Naive thymus-derived CD8-positive, alpha-beta T cell (primary cell): Measurements from ENCODE around the gene PHLDB2. TPM values are rescaled to one million over a fixed set of nuclear protein-coding genes. Genes with fewer than 3 reads are reported as not detected.
A peak's percentile ranks its signal among the peaks of the same experiment; 100 is the strongest.

Experiments used
- ATAC-seq, 2 donors: fragments of 150-1000 bp; cut with Tn5 transposase in 1 of 2; sonication (Bioruptor Pico), chemical (Tn5 transposase) in 1 of 2; 1 replicate in 1 of 2; 2 replicates in 1 of 2; pipeline ENCODE4 v1.10.0; 2021; ENCODE audit warnings: mild to moderate bottlenecking in 2 of 2, moderate library complexity in 2 of 2
- POLR2A ChIA-PET: fragments of 350-600 bp; sonication (Branson Sonifier 250); formaldehyde crosslinking; loops from one replicate; lab custom pipeline; 2021; ENCODE audit warnings: antibody characterized with exemption; lab: Charles Lee
- DNase-seq, 10 donors: peaks; one replicate each; pipeline versions ENCODE4 v3.0.0 to v3.0.0-alpha.2; 2020 to 2022
- H3K27ac Mint-ChIP-seq, 10 donors: one replicate each; pipeline ENCODE4 v1.8.0; 2020 to 2022; ENCODE audit warnings: mild to moderate bottlenecking in 10 of 10, mixed read lengths in 10 of 10, moderate library complexity in 4 of 10, inconsistent platforms in 1 of 10
- H3K27me3 Mint-ChIP-seq, 5 donors: one replicate each; pipeline ENCODE4 v1.8.0; 2021 to 2022; ENCODE audit warnings: mixed read lengths in 5 of 5
- H3K36me3 Mint-ChIP-seq, 3 donors: one replicate each; pipeline ENCODE4 v1.8.0; 2020 to 2022; ENCODE audit warnings: mixed read lengths in 3 of 3, mild to moderate bottlenecking in 2 of 3, inconsistent platforms in 1 of 3
- H3K4me1 Mint-ChIP-seq, 4 donors: one replicate each; pipeline ENCODE4 v1.8.0; 2021 to 2022; ENCODE audit warnings: mixed read lengths in 4 of 4
- H3K4me3 Mint-ChIP-seq, 10 donors: one replicate each; pipeline ENCODE4 v1.8.0; 2020 to 2022; ENCODE audit warnings: mild to moderate bottlenecking in 10 of 10, mixed read lengths in 10 of 10, moderate library complexity in 6 of 10, inconsistent platforms in 1 of 10
- H3K9me3 Mint-ChIP-seq, 9 donors: one replicate each; pipeline ENCODE4 v1.8.0; 2020 to 2022; ENCODE audit warnings: mixed read lengths in 9 of 9, mild to moderate bottlenecking in 3 of 9, inconsistent platforms in 1 of 9, moderate library complexity in 1 of 9
- polyA plus RNA-seq, 3 donors: library from polyadenylated mRNA; unstranded; fragments of 300-500 nt; fragmentation: Illumina TruSeq; gene quantifications; one replicate each; pipeline ENCODE4 v1.2.3, GENCODE V29; 2021
- total RNA-seq, 8 experiments: library from RNA in 2 of 8; stranded (reverse) in 2 of 8; gene quantifications; one replicate each; pipeline ENCODE4 v1.2.3 and lab custom pipeline; 2021 to 2026

The PHLDB2 gene
- total and polyA plus RNA-seq, 5 experiments from 2014 or later = 0.46 to 4.6 (median 2.1) TPM

DNA sequence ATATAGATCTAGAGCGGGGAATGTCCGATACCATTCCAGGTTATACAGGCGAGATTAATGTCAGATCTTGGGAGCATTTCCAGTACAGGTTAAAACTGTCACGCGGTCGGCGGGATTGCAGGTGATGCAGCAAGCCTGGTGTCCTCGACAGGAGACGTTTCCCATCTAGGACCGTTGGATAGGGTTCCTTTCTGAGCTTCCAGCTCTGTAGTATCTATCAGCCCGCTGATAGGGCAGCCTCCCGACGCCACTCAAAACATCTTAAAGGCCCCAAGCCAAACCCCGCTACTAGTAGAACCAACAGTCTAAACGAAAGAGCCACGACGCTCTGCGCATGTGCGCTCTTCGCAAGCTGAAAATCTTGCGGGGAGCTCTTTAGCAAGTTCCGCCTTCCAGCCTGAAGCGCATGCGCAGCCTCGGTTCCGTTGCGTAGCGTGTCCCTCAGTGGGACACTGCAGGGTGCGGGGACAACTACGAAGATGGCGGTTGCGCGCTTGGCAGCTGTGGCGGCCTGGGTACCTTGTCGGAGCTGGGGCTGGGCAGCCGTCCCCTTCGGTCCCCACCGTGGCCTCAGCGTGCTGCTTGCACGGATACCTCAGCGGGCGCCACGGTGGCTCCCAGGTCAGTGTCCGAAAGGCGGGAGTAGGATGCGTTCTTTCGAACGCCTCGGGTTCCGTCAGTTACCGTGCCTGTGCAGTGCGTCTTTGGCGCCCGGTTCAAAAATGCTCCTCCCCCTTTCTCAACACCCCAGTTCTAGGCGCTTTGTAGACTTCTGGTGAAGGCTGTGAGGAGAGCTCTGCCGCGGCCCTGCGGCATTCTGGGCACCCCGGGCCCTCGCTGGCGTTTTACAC lies 119.7 kb downstream of the PHLDB2 start, which contains the start of gene ABHD10:
TSS of gene ABHD10 (plus strand) at position 444 of the 851 bp plus-strand sequence. CDS start at position 480, 36 bp downstream.
- POLR2A ChIA-PET = interaction anchor here (0.7 to 2.3 kb wide), 17 partner anchors 10 to 388 kb away, joined by 3 to 14 read pairs (median 4); partner anchors contain the start of genes PHLDB2 and TAGLN3
- no peaks in the 10 kb centered on the region for H3K9me3 Mint-ChIP-seq
- H3K4me1 Mint-ChIP-seq = peaks cover 12 to 48% (median 43%) of the 10 kb centered on the region in 4 donors
- H3K27me3 Mint-ChIP-seq = no peaks in the 10 kb centered on the region
- peaks cover 0 to 9% (median 0%) of the 10 kb centered on the region in 3 donors for H3K36me3 Mint-ChIP-seq
- H3K4me3 Mint-ChIP-seq = peak within 1 kb of the TSS; percentile 90 to 96 (median 92)
- peak; percentile 95 for ATAC-seq
- peak; percentile 90 to 99 (median 94) for DNase-seq
- peak within 1 kb of the TSS; percentile 88 to 97 (median 94) for H3K27ac Mint-ChIP-seq

- Mint-ChIP-seq H3K27ac (peak overlapping the region; percentile 88 to 97 (median 94)), H3K9me3 (no peaks in the 10 kb centered on the region), H3K4me1 (peaks cover 14 to 54% (median 49%) of the 10 kb centered on the region in 4 donors), H3K4me3 (peak overlapping the region; percentile 90 to 96 (median 92)), H3K27me3 (no peaks in the 10 kb centered on the region), H3K36me3 (peaks cover 0 to 14% (median 0%) of the 10 kb centered on the region in 3 donors)
- ATAC-seq = no peak
- POLR2A ChIA-PET = interaction anchor here (0.7 to 2.3 kb wide), 16 partner anchors 9 to 369 kb away, joined by 3 to 14 read pairs (median 4); partner anchors contain the start of genes PHLDB2 and TAGLN3
- peak in 2 of 10 donors; percentile 26 to 34 for DNase-seq
Observed at GRCh38 chr3:111979434-111980038, 120.5 kb downstream of the PHLDB2 start.

DNA sequence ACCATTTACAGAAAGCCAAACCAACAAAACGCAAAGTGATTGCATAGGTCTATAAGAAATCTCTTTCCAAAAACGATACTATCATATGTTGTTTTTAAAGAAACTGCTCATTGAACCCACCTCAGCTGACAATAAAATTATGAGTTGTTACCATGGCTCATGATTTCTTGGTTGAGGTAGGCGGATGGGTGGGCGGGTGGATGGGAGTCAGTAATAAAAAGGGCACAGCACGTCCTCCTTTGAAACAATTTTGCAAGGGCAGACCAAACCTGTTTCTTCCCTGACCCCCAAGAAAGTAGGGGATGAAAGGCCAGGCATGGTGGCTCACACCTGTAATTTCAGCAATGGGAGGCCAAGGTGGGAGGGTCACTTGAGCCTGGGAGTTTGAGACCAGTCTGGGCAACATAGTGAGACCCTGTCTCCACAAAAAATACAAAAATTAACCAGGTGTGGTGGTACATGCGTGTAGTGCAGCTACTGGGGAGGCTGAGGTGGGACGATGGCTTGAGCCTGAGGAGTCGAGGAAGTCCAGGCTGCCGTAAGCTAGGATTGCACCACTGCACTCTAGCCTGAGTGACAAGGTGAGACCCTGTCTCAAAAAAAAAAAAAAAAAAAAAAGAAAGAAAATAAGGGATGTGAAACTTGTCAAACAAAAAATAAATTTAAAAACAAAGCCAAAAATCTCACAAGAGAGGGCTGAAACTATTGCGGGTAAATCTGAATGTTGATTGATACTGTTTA lies 121.8 kb downstream of the PHLDB2 start:
- H3K9me3 Mint-ChIP-seq = no peaks in the 10 kb centered on the region

GRCh38 chr3:111981457-111981763 lies 122.3 kb downstream of the PHLDB2 start:
- H3K4me1 Mint-ChIP-seq = peaks cover 25 to 68% (median 65%) of the 10 kb centered on the region in 4 donors
- peaks cover 0 to 28% (median 0%) of the 10 kb centered on the region in 3 donors for H3K36me3 Mint-ChIP-seq
- H3K9me3 Mint-ChIP-seq = no peaks in the 10 kb centered on the region
- POLR2A ChIA-PET = no interaction called here
- peak overlapping the region in 3 of 10 donors; percentile 3 to 28 (median 9) for H3K27ac Mint-ChIP-seq
- no peak for DNase-seq
- no peak for ATAC-seq
- no peaks in the 10 kb centered on the region for H3K27me3 Mint-ChIP-seq
- H3K4me3 Mint-ChIP-seq = peak overlapping the region in 8 of 10 donors; percentile 12 to 96 (median 80)

More for the DNA sequence above, 121.8 kb downstream of the PHLDB2 start:
- POLR2A ChIA-PET = no interaction called here
- Mint-ChIP-seq H3K27me3 (no peaks in the 10 kb centered on the region), H3K4me1 (peaks cover 25 to 67% (median 62%) of the 10 kb centered on the region in 4 donors), H3K4me3 (peak overlapping the region in 9 of 10 donors; percentile 90 to 96 (median 92)), H3K27ac (peak overlapping the region in 3 of 10 donors; percentile 9 to 31 (median 28)), H3K36me3 (peaks cover 0 to 23% (median 0%) of the 10 kb centered on the region in 3 donors)
- ATAC-seq (no peak), DNase-seq (no peak)

GRCh38 chr3:111984636-111985298 lies 125.7 kb downstream of the PHLDB2 start:
- Mint-ChIP-seq H3K27me3 (no peaks in the 10 kb centered on the region), H3K36me3 (peaks cover 7 to 56% (median 11%) of the 10 kb centered on the region in 3 donors), H3K4me1 (peaks cover 25 to 84% (median 72%) of the 10 kb centered on the region in 4 donors), H3K4me3 (peak overlapping the region in 1 of 10 donors; percentile 17), H3K27ac (peak overlapping the region in 7 of 10 donors; percentile 4 to 73 (median 46)), H3K9me3 (no peaks in the 10 kb centered on the region)
- POLR2A ChIA-PET = no interaction called here
- ATAC-seq (no peak), DNase-seq (no peak)

GRCh38 chr3:111986800-111987199 lies 127.7 kb downstream of the PHLDB2 start:
- no peak for DNase-seq
- POLR2A ChIA-PET = interaction anchor here (3.1 kb wide), 1 partner anchor 8 kb away, joined by 14 read pairs; the partner anchor contains the start of gene ABHD10
- ATAC-seq = no peak
- Mint-ChIP-seq H3K36me3 (peaks cover 9 to 63% (median 11%) of the 10 kb centered on the region in 3 donors), H3K4me3 (no peak overlapping the region), H3K27ac (peak overlapping the region in 4 of 10 donors; percentile 22 to 74 (median 69)), H3K4me1 (peaks cover 19 to 64% (median 53%) of the 10 kb centered on the region in 4 donors), H3K9me3 (no peaks in the 10 kb centered on the region), H3K27me3 (no peaks in the 10 kb centered on the region)

DNA sequence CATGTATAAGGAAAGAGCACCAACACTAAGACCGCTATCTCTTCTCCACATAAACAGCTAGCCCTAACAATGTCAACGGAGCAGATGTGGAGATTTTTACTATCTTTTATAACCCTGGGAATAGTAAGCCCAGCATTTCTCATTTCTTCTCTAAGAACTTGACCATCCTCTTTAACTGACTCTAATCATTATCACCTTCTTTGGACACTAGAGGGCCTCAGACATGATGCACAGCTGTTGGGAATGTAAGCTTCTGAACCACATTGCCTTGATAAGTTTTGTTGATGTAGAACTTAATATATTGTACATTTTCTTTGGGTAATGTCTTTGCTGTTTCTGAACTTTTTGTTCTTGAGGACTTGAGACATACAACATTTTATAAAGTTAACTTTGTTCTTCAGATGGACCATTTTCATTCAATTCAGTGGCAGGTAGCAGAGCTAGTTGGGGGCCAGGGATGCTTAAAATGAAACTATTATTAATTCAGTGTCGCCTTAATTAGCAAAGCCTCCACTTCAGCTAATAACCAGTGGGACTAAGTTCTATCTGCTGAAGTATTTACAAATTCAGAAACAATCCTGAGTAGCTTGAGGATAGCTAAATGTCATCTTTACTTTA lies 130.1 kb downstream of the PHLDB2 start:
- peak overlapping the region in 2 of 10 donors; percentile 33 to 69 for H3K27ac Mint-ChIP-seq
- peak; percentile 74 to 82 for ATAC-seq
- peaks cover 11 to 69% (median 15%) of the 10 kb centered on the region in 3 donors for H3K36me3 Mint-ChIP-seq
- peak in 2 of 10 donors; percentile 23 to 42 for DNase-seq
- no peak overlapping the region for H3K4me3 Mint-ChIP-seq
- POLR2A ChIA-PET = interaction anchor here (1.1 to 3.1 kb wide), 3 partner anchors 9 to 23 kb away, joined by 3 to 14 read pairs (median 3); partner anchors contain the start of gene ABHD10
- H3K9me3 Mint-ChIP-seq = no peaks in the 10 kb centered on the region
- peaks cover 19 to 47% (median 33%) of the 10 kb centered on the region in 4 donors for H3K4me1 Mint-ChIP-seq
- H3K27me3 Mint-ChIP-seq = no peaks in the 10 kb centered on the region

GRCh38 chr3:111993038-111993437 lies 134.0 kb downstream of the PHLDB2 start:
- no peaks in the 10 kb centered on the region for H3K9me3 Mint-ChIP-seq
- DNase-seq (no peak), ATAC-seq (no peak)
- H3K27me3 Mint-ChIP-seq = peaks cover 0 to 4% (median 2%) of the 10 kb centered on the region in 5 donors
- peak overlapping the region in 1 of 10 donors; percentile 4 for H3K27ac Mint-ChIP-seq
- H3K36me3 Mint-ChIP-seq = peaks cover 0 to 42% (median 10%) of the 10 kb centered on the region in 3 donors
- H3K4me1 Mint-ChIP-seq = peaks cover 6 to 14% (median 7%) of the 10 kb centered on the region in 4 donors
- POLR2A ChIA-PET = no interaction called here
- H3K4me3 Mint-ChIP-seq = no peak overlapping the region

DNA sequence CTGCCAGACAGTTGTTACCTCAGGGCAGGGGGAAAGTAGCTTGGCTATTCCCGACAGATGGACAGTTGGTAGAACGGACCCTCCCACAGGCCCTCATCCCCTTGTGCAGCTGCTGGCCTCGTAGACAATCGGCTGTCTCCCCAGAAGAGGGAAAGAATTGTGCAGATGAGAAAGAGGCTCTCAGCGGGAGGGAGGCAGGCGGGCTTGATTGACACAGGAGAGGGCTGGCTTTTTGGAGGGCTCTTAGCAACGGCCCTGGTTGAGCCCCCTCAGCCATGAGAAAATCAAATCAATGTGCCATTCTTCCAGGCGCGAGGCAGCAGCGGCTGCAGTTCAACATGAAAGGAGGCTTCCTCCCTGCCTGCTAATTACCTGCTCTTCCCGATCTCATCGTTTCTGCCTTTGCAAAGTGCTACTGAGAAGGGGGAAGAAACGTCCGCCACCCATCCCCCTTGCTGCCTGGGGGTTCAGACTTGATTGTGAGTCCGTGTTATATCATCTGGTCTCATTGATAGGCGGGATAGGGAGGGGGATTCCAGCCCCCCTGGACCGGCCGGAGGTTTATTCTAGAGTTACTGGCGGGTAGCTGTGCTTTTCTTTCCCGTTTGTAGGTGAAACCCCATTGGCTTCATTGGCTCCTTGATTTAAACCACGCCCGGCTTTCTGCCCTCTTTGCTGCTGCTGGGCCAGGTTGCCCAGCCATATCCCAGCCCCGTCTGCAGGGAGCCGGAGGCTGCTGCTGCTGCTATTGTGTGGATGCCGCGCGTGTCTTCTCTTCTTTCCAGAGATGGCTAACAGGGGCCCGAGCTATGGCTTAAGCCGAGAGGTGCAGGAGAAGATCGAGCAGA lies 139.8 kb downstream of the PHLDB2 start, which contains the start of gene TAGLN3:
TSS of gene TAGLN3 (plus strand) at position 287 of the 848 bp plus-strand sequence. CDS start at position 788, 501 bp downstream.
- Mint-ChIP-seq H3K36me3 (peaks cover 0 to 4% (median 2%) of the 10 kb centered on the region in 3 donors), H3K4me3 (peak within 1 kb of the TSS; percentile 70 to 86 (median 83)), H3K9me3 (no peaks in the 10 kb centered on the region), H3K4me1 (peaks cover 22 to 41% (median 35%) of the 10 kb centered on the region in 4 donors), H3K27ac (peak within 1 kb of the TSS in 3 of 10 donors; percentile 34 to 74 (median 68)), H3K27me3 (peaks cover 0 to 9% (median 2%) of the 10 kb centered on the region in 5 donors)
- ATAC-seq = peak; percentile 40 to 60
- peak in 2 of 10 donors; percentile 12 to 15 for DNase-seq
- POLR2A ChIA-PET = interaction anchor here (1.0 to 1.9 kb wide), 3 partner anchors 10 to 20 kb away, joined by 3 to 6 read pairs (median 3); partner anchors contain the start of gene ABHD10
